GM04504 (cell line): ENCODE data around the gene TRIB2.

Source experiments
- DNase-seq: peaks from one replicate; pipeline ENCODE4 v3.0.0-alpha.2; 2012; ENCODE audit warnings: low read depth

The TRIB2 gene

DNA sequence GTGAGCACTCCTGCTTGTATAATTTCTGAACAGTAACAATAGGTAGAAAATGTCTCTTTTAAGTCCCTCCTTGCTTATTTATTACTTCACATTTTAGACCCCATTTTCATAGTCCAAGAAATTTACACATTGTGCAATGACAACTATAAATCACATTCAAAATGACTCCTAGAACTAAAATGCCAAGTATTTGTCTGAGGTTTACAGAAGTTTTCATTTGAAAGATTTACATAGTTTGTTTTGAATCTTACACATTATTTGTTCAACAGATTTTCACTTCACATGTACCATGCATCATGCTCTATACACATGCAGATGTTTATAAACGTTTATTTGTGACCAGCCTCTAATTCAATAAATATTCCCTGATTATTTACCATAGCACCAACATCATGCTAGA, 15.7 kb upstream of the TRIB2 start:
- no peak for DNase-seq

DNA sequence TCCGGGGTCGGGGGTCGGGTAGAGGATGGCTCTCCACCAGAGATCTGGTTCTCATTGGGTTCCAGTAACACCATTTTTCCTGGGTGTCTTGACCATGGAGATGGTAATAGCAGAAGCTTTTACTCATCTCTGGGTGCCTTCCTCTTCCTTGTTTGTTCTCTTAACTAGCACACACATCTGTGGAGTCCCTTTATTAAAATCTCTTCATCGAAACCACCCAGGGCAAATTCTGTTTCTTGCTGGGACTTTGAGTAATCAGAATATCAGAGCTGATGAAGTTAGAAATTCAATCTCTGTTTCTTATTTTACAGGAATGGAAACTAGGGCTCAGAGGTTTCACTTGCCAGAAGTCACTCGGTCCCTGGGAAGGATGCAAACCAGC, 15.0 kb upstream of the TRIB2 start:
- no peak for DNase-seq

DNA sequence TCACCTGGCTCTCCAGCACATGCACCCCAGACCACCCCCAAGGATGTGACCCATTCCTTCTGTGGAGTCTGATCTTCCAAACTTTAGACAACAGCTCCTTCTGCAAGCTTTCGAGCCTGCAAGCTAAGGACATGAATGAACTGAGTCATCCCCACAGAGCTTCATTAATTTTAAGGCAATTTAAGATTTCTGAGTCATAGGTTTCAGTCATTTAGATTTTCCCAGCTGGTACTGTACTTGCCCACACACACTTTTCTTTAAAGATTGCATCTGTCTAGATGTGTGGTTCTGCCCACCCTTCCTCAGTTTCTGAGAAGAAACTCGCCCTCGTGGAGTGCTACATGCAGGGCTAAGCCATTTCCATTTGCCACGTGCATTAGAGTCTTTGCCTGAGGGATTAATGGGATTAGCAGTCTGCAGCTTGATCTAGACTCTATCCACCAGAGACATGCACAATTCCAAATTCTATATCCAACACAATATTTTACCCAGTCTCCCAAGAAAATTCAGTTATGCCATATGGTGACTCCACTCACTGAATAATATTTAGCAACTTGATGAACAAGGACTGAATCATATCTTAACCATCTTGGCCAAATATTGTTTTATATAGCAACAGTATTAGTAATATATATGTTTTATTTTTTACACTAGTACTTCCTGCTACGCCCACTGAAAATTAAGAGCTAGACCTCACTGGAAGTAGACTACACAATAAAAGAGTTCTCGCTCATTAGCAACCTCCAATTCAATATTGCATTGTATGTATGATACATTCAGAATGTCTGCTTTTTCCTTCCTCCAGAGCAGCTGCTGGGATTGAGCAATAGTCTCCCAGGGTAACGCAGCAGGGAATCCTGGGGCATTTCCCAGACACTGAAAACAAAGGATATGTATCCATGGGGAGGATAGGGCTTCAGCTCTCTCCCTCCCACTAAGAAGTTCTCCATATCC, 14.3 kb upstream of the TRIB2 start:
- DNase-seq = peak; percentile 83

DNA sequence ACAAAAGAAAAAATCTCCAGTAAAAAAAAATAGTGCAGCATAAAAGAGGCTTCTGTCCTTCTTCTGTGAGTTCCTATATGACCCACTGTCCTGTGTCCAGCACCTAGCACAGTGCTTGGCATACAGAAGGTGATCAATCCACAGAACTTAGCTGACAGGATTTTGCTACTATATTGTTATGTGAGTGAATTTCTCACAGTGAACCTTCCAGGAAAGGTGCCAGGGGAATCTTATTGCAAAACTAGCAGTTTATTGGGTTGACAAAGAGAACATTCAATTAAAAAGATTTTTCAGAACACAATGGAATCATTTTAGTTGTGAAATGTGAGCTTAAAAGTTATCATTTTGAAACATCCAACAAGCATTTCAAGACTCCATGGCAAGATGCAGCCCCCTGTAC, 12.4 kb upstream of the TRIB2 start:
- peak; percentile 62 for DNase-seq

DNA sequence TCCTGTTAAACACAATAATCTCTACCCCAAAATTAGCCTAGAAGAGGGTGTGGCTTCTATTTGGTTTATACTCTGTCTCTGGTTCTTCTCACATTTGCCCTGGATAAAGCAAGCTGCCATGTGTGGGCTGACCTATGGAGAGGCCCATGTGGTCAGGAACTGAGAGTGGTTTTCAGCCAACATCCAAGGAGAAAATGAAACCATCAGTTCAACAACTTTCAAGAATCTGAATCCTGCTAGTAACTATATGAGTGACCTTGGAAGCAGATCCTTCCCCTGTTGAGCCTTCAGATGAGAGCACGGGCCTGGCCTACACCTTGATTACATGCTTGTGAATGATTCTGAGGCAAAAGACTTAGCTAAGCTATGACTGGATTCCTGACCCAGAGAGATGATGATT, 11.5 kb upstream of the TRIB2 start:
- no peak for DNase-seq

DNA sequence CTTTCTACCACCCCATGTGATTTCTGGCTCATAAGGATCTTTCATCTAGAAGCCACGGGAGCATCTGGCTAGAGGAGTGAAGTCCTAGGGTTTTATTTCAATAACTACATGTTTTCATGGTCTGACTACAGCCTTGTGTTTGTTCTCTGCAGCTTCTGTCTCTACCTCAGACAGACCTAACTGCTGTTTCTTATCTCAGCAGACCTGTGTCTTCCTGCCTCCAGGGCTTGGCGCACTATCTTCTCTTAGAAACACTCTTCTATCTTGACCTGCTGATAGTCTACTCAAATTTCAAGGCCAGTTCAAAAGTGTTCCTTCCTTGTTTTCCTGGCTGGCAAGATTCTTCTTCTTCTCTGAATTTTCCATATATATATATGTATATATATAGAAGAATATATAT, 11.0 kb upstream of the TRIB2 start:
- no peak for DNase-seq

DNA sequence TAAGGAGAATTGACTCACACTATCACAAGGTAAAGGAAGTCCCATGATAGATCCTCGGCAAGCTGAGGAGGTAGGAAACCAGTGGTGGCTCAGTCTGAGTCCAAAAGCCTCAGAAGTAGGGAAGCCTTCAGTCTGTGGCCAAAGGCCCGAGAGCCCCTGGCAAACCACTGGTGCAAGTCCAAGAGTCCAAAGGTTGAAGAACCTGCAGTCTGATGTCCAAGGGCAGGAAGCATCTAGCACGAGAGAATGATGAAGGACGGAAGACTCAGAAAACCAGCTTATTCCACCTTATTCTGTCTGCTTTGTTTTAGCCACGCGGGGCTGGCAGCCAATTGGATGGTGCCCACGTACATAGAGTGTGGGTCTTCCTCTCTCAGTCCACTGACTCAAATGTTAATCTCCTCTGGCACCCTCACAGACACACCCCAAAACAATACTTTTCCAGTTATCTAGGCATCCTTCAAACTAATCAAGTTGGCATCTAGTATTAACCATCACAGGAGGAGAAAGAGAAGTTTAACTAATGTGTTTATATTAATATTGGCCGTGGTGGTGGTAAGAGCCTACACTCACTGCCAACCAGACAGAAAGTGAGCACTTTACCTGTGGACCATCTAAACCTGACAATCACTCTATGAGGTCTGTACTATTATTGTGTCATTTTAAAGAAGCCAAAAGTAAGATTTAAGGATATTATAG, 8.1 kb upstream of the TRIB2 start:
- DNase-seq = no peak

DNA sequence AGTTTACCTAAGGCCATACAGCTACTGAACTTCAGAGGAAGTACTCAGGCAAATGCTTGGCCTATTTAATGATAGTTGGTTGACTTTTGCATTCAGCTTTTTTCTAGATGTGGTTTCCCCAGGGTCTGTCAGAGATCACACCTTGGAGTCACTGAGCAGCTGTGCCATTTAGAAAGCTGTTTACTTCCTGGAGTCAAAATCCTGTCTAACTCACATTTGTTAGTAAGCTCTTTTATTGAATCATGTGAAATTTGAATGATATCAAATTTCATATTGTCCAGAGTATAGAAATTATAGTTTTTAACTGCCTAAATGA, 7.6 kb upstream of the TRIB2 start:
- no peak for DNase-seq

DNA sequence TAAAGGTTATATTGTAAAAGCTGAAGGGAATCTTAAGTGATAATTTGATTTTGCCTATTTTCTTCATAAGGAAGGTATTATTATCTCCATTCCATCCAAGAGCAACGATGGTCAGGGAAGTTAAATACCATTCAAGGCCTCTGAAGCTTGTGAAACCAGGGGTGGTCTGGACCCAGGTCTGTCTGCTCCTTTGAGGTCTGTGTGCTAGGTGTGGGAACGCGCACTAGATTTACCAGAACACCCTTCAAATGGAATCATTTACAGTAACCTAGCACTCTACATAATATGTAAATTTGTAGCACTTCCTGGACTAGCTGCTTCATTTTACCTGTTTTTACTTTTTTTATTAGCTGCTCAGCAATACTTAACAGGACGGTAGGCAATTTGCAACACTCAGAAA, 6.4 kb upstream of the TRIB2 start:
- DNase-seq = no peak

DNA sequence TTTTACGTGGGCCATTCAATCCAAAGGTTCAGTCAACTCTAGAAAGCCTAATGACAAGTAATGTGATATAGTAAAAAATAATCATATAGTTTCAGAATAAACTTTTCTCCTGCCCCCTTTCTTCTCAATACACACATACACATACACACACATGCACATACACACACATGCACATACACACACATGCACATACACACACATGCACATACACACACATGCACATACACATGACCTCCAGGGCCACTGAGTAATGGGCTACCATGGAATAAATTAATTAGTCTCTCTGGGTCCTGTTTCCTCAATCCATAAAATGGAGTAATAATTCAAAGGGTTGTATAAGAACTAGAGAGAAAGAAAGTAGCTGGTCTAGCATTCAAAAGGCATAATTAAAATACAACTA, 5.4 kb upstream of the TRIB2 start:
- no peak for DNase-seq

DNA sequence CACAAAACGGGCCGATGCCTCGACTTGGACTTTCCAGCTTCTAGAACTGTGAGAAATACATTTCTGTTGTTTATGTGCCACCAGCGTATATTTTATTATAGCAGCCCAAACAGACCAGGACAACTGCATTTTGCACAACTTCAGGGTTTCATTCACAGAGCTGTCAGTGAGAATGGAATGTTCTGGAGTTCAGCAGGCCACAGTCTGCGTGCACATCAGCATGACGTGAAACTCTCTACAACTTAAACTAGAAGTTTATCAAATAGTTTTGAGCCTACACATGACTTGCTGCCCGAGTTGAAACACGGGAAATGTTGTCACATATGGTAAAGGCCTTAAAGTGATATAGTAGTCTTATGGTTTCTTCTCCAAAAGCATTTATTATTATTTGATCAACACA, 3.9 kb upstream of the TRIB2 start:
- no peak for DNase-seq

DNA sequence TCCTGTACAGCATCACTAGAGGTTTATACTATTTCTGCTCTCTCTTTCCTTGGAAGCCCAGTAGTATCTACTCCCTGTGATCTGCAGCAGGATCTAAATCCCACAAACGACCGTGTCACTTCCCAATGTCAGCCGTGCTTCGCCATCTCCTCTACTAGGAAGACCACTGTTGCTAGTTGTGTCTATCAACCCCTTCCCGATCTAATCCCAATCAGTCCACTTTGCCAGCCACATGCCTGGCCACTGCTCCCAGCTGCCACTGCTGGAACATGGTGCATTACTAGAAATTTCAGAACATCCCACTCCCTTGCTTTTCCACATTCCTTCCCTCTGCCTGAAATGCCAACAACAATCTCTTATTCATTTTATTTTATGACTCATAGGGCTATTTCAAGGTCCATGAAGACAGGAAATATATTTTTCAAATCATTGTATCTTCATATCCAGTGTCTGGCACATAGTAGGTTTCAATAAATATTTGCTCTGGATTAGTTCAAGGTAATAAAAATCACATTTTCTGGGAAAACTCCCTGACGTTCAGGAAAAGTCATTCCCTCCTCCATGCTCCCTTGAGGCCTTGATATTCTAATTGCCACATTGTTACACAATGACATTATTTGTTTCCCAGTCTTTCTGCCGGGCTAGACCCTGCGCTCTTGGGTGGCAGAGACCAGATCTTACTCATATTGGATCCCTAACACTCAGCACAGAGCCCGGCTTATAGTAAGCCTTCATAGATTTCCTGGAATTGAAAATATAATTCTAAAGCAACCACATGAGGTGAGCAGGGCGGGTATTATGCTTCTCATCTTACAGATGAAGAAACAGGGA, 2.1 kb upstream of the TRIB2 start:
- DNase-seq = no peak

DNA sequence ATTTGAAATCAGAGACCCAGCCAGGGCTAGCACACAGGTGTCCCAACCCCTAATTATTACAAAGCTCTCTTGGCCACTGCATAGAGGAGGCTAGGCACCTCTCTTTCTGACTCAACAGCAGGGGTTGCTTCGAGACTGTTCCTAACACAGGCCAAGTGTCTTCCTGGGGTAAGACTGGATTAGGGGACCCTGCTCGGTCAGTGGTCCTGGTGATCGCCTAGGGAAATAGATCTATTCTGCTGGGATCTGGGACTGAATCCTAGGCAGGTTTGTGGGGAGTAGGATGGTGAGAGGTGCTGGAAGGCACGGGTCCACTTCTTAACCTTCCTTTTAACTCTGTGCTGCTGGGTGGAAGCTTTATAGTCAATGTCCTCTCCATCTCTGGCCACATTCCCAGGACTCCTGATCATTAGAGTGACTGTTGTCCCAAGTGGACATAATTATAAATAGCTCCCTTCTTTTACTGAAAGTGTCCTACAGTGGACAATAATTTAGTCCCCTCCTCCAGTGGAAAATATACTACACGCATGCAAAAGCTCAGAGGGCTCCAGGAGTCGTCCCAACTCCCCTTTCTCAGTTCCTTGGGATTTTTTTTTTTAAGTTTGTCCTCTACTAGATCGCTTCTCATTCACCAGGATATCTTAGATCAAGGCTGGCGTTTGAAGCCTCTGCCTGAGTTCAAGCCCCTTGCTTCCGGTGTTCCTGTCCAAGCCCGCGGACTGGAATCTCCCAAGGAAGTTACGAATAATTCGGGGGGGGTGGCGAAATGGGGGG, 1.3 kb upstream of the TRIB2 start:
- no peak for DNase-seq

DNA sequence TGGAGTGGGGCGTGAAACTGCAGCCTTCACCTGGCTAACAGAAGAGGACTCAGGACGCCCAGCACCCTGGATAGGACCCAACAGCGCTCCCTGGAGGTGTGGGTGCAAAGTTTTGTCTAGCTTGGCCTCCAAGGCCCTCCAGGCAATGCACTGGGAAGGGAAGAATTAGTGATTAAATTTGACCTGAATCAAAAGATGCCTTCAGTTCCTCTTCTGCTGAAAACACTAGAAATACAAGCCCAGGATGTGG, 779 bp upstream of the TRIB2 start:
- no peak for DNase-seq

DNA sequence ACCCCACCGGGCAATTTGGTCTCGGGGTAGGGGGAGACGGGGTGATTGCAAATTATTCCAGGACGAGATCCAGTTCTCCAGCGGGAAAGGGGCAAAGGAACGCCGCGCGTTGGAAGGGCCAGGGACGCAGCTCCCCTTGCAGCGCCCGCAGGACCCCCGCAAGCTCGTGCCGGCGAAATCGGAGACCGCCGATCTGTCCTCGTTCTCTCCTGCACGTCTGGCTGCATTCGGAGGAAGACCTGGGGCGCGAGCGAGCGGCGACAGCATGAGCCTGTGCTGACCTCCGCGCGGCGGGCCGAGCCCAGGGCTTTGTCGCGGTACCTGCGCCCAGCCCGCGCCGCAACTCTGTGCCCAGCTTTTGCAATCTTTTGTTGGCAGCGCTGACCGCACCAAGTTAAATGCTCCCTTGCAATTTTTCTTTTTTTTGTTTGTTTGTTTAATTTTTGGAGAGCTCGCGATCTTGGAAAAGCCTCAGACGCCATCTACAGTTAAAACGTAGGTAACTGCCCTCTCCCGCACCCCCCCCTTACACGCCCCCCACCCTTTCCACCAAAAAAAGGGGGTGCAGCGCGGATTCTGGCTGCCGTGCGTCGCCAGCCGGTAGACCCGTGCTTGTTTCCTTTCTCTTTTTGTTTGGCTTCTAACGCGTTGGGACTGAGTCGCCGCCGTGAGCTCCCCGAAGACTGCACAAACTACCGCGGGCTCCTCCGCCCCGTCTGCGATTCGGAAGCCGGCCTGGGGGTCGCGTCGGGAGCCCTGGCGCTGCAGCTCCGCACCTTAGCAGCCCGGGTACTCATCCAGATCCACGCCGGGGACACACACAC, 667 bp downstream of the TRIB2 start:
- no peak for DNase-seq

DNA sequence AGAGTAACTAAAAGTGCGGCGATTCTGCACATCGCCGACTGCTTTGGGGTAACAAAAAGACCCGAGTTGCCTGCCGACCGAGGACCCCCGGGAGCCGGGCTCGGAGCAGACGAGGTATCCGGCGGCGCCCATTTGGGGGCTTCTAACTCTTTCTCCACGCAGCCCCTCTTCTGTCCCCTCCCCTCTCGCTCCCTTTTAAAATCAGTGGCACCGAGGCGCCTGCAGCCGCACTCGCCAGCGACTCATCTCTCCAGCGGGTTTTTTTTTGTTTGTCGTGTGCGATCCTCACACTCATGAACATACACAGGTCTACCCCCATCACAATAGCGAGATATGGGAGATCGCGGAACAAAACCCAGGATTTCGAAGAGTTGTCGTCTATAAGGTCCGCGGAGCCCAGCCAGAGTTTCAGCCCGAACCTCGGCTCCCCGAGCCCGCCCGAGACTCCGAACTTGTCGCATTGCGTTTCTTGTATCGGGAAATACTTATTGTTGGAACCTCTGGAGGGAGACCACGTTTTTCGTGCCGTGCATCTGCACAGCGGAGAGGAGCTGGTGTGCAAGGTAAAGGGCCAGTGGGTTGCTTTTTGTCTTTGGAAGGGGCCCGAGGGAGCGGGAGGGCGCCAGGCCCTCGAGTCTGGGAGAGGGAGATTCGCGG, 1.4 kb downstream of the TRIB2 start:
- no peak for DNase-seq

DNA sequence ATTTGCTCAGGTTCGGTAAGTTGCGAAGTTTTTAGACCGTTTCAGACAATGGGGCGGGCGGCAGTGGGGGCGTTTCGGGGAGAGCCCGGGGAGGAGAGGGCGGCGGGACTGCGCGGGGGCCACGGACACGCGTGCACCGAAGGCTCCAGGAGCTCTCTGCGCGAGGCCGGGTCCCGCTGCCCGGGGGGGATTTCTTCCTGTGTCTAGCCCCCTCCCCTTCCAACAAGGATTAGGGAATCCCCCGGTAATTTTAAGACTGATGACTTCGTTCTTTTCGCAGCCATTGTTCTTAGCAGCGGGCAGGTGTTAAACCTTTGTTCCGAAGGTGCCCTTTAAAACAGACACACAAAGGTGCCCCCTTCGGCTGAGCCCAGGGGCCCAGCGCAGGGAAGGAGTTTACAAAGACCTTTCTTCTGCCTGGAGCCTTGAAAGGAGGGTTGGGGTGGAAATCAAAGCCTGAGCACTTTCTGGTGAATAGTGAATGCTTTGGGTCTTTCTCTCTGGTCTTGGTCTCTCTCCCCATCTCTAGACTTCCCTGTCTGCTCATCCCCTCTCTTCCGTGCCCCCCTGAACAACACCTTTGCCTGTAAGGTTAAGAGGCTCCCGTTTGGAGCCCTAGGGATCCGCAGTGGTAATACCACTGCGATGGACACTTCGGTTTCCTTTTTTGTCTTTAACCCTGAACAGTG, 2.1 kb downstream of the TRIB2 start:
- no peak for DNase-seq

DNA sequence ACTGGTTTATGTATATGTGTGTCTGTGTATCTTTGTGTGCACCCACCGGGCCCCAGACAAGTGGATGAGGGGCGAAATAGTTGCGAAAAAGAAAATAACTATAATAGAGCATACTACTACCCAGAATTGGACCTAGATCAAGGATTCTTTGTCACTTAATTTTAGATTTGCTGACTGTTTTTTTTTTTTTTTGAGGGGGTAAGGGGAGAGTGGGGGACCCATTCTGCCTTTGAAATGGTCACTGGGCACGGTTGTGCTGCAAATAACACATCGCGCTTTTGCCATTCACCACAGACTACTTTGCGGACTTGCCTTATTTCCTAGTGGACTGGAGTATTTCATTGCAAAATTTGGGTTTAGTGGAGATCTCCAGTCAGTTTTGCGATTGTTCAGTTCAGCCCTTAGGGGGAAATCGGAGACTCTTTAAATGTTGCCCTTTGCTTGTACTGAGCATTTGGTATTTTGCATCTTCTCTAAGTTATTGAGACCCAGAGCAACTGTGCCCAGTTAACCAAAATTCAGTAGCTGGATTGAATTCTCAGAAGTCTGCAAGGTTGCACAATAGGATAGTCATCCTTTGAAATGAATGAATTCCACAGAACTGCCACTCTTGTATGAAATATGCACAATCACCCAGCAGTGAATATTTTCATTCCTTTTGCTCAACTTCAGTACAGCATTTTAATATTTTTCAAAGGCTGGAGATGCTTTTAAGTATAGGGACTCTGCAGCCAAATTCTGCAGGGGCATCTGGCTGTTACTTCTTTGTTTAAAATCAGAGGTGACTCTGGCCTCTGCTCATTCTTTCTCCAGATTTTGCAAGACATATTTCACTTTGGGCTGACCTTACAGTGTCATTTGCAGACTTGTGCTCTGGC, 2.9 kb downstream of the TRIB2 start:
- peak; percentile 65 for DNase-seq

DNA sequence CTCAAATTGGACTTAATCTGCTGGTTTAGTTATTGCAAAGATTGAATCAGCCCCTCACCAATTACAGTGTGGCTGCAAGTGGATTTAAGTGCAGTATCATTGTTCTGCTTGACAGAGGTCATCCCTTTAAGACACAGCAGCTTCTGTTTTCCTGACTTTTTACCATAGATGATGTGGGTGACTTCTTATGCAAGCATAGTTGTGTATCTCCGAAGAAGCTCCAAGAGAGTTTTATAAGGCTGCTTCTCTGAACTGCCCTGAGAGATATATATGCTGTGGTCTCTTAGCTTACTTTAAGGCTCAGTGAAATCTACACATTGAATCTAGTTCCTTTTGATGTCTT, 3.5 kb downstream of the TRIB2 start:
- no peak for DNase-seq
